HFF-Myc (cell line): Measurements from ENCODE around the gene CDK7.

Experiments used
- DNase-seq: peaks from one replicate; pipeline ENCODE4 v3.0.0-alpha.2; 2011; ENCODE audit warnings: low read depth; ENCODE audit errors: extremely low read depth
- H3K4me3 ChIP-seq: replicated peaks from 2 replicates; pipeline ENCODE4 v1.5.1; 2011; ENCODE audit warnings: low read depth, mild to moderate bottlenecking, control low read depth, low read length
- CTCF ChIP-seq: IDR thresholded peaks from 2 replicates; pipeline ENCODE4 v1.5.1; 2012; ENCODE audit warnings: mild to moderate bottlenecking, low read depth, low read length, control low read depth; ENCODE audit errors: missing control alignments

CDK7 gene

GRCh38 chr5:69288688-69289087 lies 54.0 kb downstream of the CDK7 start:
- TF ChIP-seq CTCF: no peak

GRCh38 chr5:69292306-69292705 lies 57.6 kb downstream of the CDK7 start:
- H3K4me3 ChIP-seq: no peak overlapping the region
- TF ChIP-seq CTCF: no peak
- DNase-seq: no peak

More at GRCh38 chr5:69288688-69289087, 54.0 kb downstream of the CDK7 start:
- H3K4me3 ChIP-seq: no peak overlapping the region
- DNase-seq: no peak

- no peak for DNase-seq
- no peak overlapping the region for H3K4me3 ChIP-seq
- TF ChIP-seq CTCF: no peak
Observed at GRCh38 chr5:69293882-69294281, 59.2 kb downstream of the CDK7 start.

- no peak overlapping the region for H3K4me3 ChIP-seq
Observed at GRCh38 chr5:69295088-69295754, 60.5 kb downstream of the CDK7 start.

GRCh38 chr5:69299625-69300024 lies 64.9 kb downstream of the CDK7 start:
- H3K4me3 ChIP-seq: no peak overlapping the region
- DNase-seq: no peak
- TF ChIP-seq CTCF: no peak

More at GRCh38 chr5:69295088-69295754, 60.5 kb downstream of the CDK7 start:
- no peak for TF ChIP-seq CTCF
- DNase-seq: no peak

GRCh38 chr5:69300537-69301203 lies 66.0 kb downstream of the CDK7 start:
- no peak overlapping the region for H3K4me3 ChIP-seq
- no peak for TF ChIP-seq CTCF
- no peak for DNase-seq
